PC-9 (cell line): ENCODE data around the gene GTPBP6. TPM values are rescaled to one million over a fixed set of nuclear protein-coding genes. Genes with fewer than 3 reads are reported as not detected.

Experiments
- BruUV-seq: library from RNA; stranded (reverse); fragments of 400-500 nt; replicated peaks from 2 replicates; lab custom pipeline; 2021; lab: Mats Ljungman, UMichigan
- CTCF ChIA-PET: fragments of 300-600 bp; sonication (Branson Sonifier 250); formaldehyde crosslinking; loops from one replicate; lab custom pipeline; 2022; ENCODE audit warnings: antibody characterized with exemption; lab: Charles Lee
- POLR2A ChIA-PET: fragments of 300-600 bp; sonication (Branson Sonifier 250); formaldehyde crosslinking; loops from one replicate; lab custom pipeline; 2022; ENCODE audit warnings: antibody characterized with exemption; ENCODE audit not compliant: unreplicated experiment; lab: Charles Lee
- DNase-seq, 2 experiments: peaks; one replicate each; pipeline versions ENCODE4 v3.0.0 to v3.0.0-alpha.2; 2015 to 2022; ENCODE audit warnings: mixed read lengths in 1 of 2
- H2AFZ ChIP-seq: fragments of 200-600 bp; sonication (generic); 2 replicates; pipeline ENCODE4 v1.8.1; 2017; ENCODE audit warnings: antibody characterized with exemption
- H3F3A ChIP-seq: fragments of 200-600 bp; sonication (generic); 2 replicates; pipeline ENCODE4 v1.8.1; 2017; ENCODE audit warnings: antibody characterized with exemption, mild to moderate bottlenecking, low read depth; ENCODE audit not compliant: insufficient read depth
- H3K27ac ChIP-seq: fragments of 200-600 bp; sonication (generic); 2 replicates; pipeline ENCODE4 v1.6.1; 2016; ENCODE audit warnings: mixed run types
- H3K27me3 ChIP-seq: fragments of 200-600 bp; sonication (generic); 2 replicates; pipeline ENCODE4 v1.6.1; 2016; ENCODE audit warnings: low read depth, mixed run types; ENCODE audit not compliant: insufficient read depth
- H3K36me3 ChIP-seq: fragments of 200-600 bp; sonication (generic); 2 replicates; pipeline ENCODE4 v1.6.1; 2016; ENCODE audit warnings: low read depth, mixed run types
- H3K4me1 ChIP-seq: fragments of 200-600 bp; sonication (generic); replicated peaks from 2 replicates; pipeline ENCODE4 v1.6.1; 2016; ENCODE audit warnings: mixed run types; ENCODE audit not compliant: insufficient read depth
- H3K4me2 ChIP-seq: fragments of 200-600 bp; sonication (generic); 2 replicates; pipeline ENCODE4 v1.6.1; 2017; ENCODE audit warnings: mixed run types
- H3K4me3 ChIP-seq: fragments of 200-600 bp; sonication (generic); 2 replicates; pipeline ENCODE4 v1.6.1; 2016; ENCODE audit warnings: mixed run types
- H3K79me2 ChIP-seq: fragments of 200-600 bp; sonication (generic); 2 replicates; pipeline ENCODE4 v1.6.1; 2017; ENCODE audit warnings: low read depth, mixed run types
- H3K9me2 ChIP-seq: fragments of 200-600 bp; sonication (generic); 2 replicates; pipeline ENCODE4 v1.8.1; 2017; ENCODE audit warnings: mild to moderate bottlenecking; ENCODE audit not compliant: insufficient read depth
- H3K9me3 ChIP-seq: fragments of 200-600 bp; sonication (generic); 2 replicates; pipeline ENCODE4 v1.8.1; 2016; ENCODE audit warnings: low read depth; ENCODE audit not compliant: insufficient read depth
- H4K20me1 ChIP-seq: fragments of 200-600 bp; sonication (generic); 2 replicates; pipeline ENCODE4 v1.8.1; 2017; ENCODE audit not compliant: insufficient read depth
- CTCF ChIP-seq: fragments of 200-600 bp; sonication (generic); conservative IDR thresholded peaks from 2 replicates; pipeline ENCODE4 v1.6.1; 2017; ENCODE audit warnings: mixed run types, antibody characterized with exemption, mild to moderate bottlenecking, moderate library complexity
- EZH2 ChIP-seq: fragments of 200-600 bp; sonication (generic); IDR thresholded peaks from 2 replicates; pipeline ENCODE4 v1.8.0; 2017; ENCODE audit warnings: antibody characterized with exemption, low read depth
- intact Hi-C: fragments of 100-400 bp; cut with micrococcal nuclease; formaldehyde crosslinking; loops from one replicate; pipeline ENCODE4 v1.10.0; 2022; ENCODE audit not compliant: unreplicated experiment
- total RNA-seq: library from RNA; stranded (reverse); gene quantifications from 2 replicates; pipeline ENCODE4 v1.2.3, GENCODE V29; 2021

GTPBP6 gene
- total RNA-seq, 1 experiment from 2014 or later: 43.5 TPM

- Histone ChIP-seq H2AFZ (no peak overlapping the region), H3K27ac (no peak overlapping the region), H4K20me1 (no peaks in the 10 kb centered on the region), H3K9me2 (no peaks in the 10 kb centered on the region), H3K4me3 (no peak overlapping the region), H3F3A (no peaks in the 10 kb centered on the region), H3K36me3 (no peaks in the 10 kb centered on the region), H3K4me2 (no peak overlapping the region), H3K27me3 (no peaks in the 10 kb centered on the region), H3K79me2 (no peaks in the 10 kb centered on the region), H3K4me1 (no peaks in the 10 kb centered on the region; the same call in 1 of the 2 replicates), H3K9me3 (no peaks in the 10 kb centered on the region)
- TF ChIP-seq EZH2: no peak
- TF ChIP-seq CTCF: no peak
- BruUV-seq: no TSS peak
- CTCF ChIA-PET: no interaction called here
- POLR2A ChIA-PET: no interaction called here
- intact Hi-C loops: no loop called here
- no peak for DNase-seq
These were observed 43.6 kb downstream of the GTPBP6 start for GRCh38 chrX:274904-275475.

GRCh38 chrX:270848-271367 is 47.7 kb downstream of the GTPBP6 start:
- Histone ChIP-seq H3K9me2 (no peaks in the 10 kb centered on the region), H3K79me2 (no peaks in the 10 kb centered on the region), H3K27ac (no peak overlapping the region), H3F3A (no peaks in the 10 kb centered on the region), H3K9me3 (no peaks in the 10 kb centered on the region), H4K20me1 (no peaks in the 10 kb centered on the region), H3K27me3 (no peaks in the 10 kb centered on the region), H3K4me2 (no peak overlapping the region), H3K4me3 (no peak overlapping the region), H3K4me1 (no peaks in the 10 kb centered on the region; the same call in 1 of the 2 replicates), H3K36me3 (no peaks in the 10 kb centered on the region), H2AFZ (no peak overlapping the region)
- CTCF ChIA-PET: no interaction called here
- BruUV-seq: no TSS peak
- no peak for DNase-seq
- intact Hi-C loops: no loop called here
- TF ChIP-seq EZH2: no peak
- POLR2A ChIA-PET: no interaction called here

DNA sequence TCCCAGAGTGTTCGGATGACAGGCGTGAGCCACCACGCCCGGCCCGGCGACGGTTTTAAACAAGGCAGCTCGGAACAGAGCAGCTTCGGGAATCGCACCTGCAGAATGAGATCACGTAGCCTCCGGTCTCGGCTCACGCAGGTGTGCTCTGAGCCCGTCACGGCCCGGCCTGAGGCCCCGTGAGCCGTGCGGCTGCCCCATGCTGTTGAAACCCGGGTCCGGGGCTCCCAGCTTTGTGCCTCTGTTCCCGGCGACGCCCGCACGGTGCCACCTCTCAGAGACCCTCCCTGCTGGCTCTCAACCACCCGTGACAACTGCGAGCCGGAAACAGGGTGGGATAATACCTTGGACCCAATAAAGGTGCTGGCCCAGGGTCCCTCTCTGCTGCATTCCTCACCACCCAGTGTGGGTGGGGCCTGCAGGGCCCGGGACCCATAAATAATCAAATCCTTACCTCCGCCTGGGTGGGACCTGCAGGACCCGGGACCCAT is 50.8 kb downstream of the GTPBP6 start:
- no peak overlapping the region for H3K4me2 ChIP-seq
- TF ChIP-seq CTCF: no peak
- TF ChIP-seq EZH2: no peak
- DNase-seq: no peak
- H3K9me3 ChIP-seq: no peaks in the 10 kb centered on the region
- no peaks in the 10 kb centered on the region for H3F3A ChIP-seq
- POLR2A ChIA-PET: no interaction called here
- no peak overlapping the region for H2AFZ ChIP-seq
- H3K79me2 ChIP-seq: no peaks in the 10 kb centered on the region
- H3K9me2 ChIP-seq: no peaks in the 10 kb centered on the region
- no TSS peak for BruUV-seq
- H3K27ac ChIP-seq: no peak overlapping the region
- H3K36me3 ChIP-seq: no peaks in the 10 kb centered on the region
- H3K27me3 ChIP-seq: no peaks in the 10 kb centered on the region
- H3K4me3 ChIP-seq: no peak overlapping the region
- no peaks in the 10 kb centered on the region for H4K20me1 ChIP-seq
- intact Hi-C loops: no loop called here
- CTCF ChIA-PET: no interaction called here
- no peaks in the 10 kb centered on the region for H3K4me1 ChIP-seq
